MM.1S (cell line): ENCODE results near the gene ZKSCAN8.
"Not testable (repeated sequence)": the region's sequence is repeated elsewhere in the genome, so short reads cannot be mapped to it uniquely, and the experiment has no call there.

ENCODE experiments used
- DNase-seq: peaks from one replicate; pipeline ENCODE4 v3.0.0-alpha.2; 2015
- H2AFZ ChIP-seq: fragments of 300-600 bp; sonication (generic); 2 replicates; pipeline ENCODE4 v1.6.0; 2016; ENCODE audit warnings: antibody characterized with exemption, low read length
- H3F3A ChIP-seq: fragments of 300-600 bp; sonication (generic); 2 replicates; pipeline ENCODE4 v1.6.1; 2016; ENCODE audit warnings: mild to moderate bottlenecking, antibody characterized with exemption, low read length, moderate library complexity, mixed read lengths; ENCODE audit not compliant: insufficient read depth
- H3K27ac ChIP-seq: fragments of 300-600 bp; sonication (generic); 2 replicates; pipeline ENCODE4 v1.5.1; 2016; ENCODE audit warnings: mild to moderate bottlenecking, low read length
- H3K27me3 ChIP-seq: fragments of 300-600 bp; sonication (generic); replicated peaks from 2 replicates; pipeline ENCODE4 v1.6.0; 2016; ENCODE audit warnings: low read length; ENCODE audit not compliant: insufficient read depth
- H3K36me3 ChIP-seq: fragments of 300-600 bp; sonication (generic); replicated peaks from 2 replicates; pipeline ENCODE4 v1.6.1; 2016; ENCODE audit warnings: mild to moderate bottlenecking, low read length, mixed read lengths; ENCODE audit not compliant: insufficient read depth
- H3K4me1 ChIP-seq: fragments of 300-600 bp; sonication (generic); 2 replicates; pipeline ENCODE4 v1.6.1; 2016; ENCODE audit warnings: low read length, mixed read lengths
- H3K4me2 ChIP-seq: fragments of 300-600 bp; sonication (generic); 2 replicates; pipeline ENCODE4 v1.6.0; 2016; ENCODE audit warnings: low read depth, low read length
- H3K4me3 ChIP-seq: fragments of 300-600 bp; sonication (generic); 2 replicates; pipeline ENCODE4 v1.5.1; 2016; ENCODE audit warnings: low read length, mixed read lengths
- H3K79me2 ChIP-seq: fragments of 300-600 bp; sonication (generic); 2 replicates; pipeline ENCODE4 v1.6.1; 2016; ENCODE audit warnings: mixed run types, low read length, mixed read lengths
- H3K9ac ChIP-seq: fragments of 300-600 bp; sonication (generic); 2 replicates; pipeline ENCODE4 v1.6.1; 2016; ENCODE audit warnings: low read length, mixed read lengths
- H3K9me2 ChIP-seq: fragments of 300-600 bp; sonication (generic); replicated peaks from 2 replicates; pipeline ENCODE4 v1.6.1; 2016; ENCODE audit warnings: mild to moderate bottlenecking, low read length, mixed read lengths; ENCODE audit not compliant: insufficient read depth
- H3K9me3 ChIP-seq: fragments of 300-600 bp; sonication (generic); replicated peaks from 2 replicates; pipeline ENCODE4 v1.6.1; 2016; ENCODE audit warnings: mild to moderate bottlenecking, low read length, mixed read lengths; ENCODE audit not compliant: insufficient read depth
- H4K20me1 ChIP-seq: fragments of 300-600 bp; sonication (generic); 2 replicates; pipeline ENCODE4 v1.6.1; 2016; ENCODE audit warnings: mild to moderate bottlenecking, low read length, moderate library complexity, mixed read lengths; ENCODE audit not compliant: insufficient read depth
- CTCF ChIP-seq: fragments of 300-600 bp; sonication (generic); IDR thresholded peaks from 2 replicates; pipeline ENCODE4 v1.5.1; 2016; ENCODE audit warnings: antibody characterized with exemption, low read length, mixed read lengths
- EZH2 ChIP-seq: fragments of 300-600 bp; sonication (generic); optimal IDR thresholded peaks from 2 replicates; pipeline ENCODE3; 2017; ENCODE audit warnings: low read depth, mild to moderate bottlenecking, antibody characterized with exemption, low read length, mixed read lengths
- EZH2phosphoT487 ChIP-seq: fragments of 300-600 bp; sonication (generic); IDR thresholded peaks from 2 replicates; pipeline ENCODE4 v1.6.1; 2018; ENCODE audit warnings: antibody characterized with exemption, low read length

The ZKSCAN8 gene

GRCh38 chr6:28121876-28122275 is 19.8 kb upstream of the ZKSCAN8 start:
- Histone ChIP-seq H3K27me3 (no peaks in the 10 kb centered on the region), H3K4me2 (no peak overlapping the region), H3K9me3 (no peaks in the 10 kb centered on the region), H4K20me1 (no peaks in the 10 kb centered on the region), H3F3A (peaks cover 10% of the 10 kb centered on the region), H3K4me1 (peaks cover 15% of the 10 kb centered on the region), H3K79me2 (peaks cover 20% of the 10 kb centered on the region), H3K9me2 (no peaks in the 10 kb centered on the region), H3K9ac (no peak overlapping the region), H3K4me3 (no peak overlapping the region), H3K27ac (no peak overlapping the region), H2AFZ (no peak overlapping the region), H3K36me3 (no peaks in the 10 kb centered on the region)
- no peak for DNase-seq
- TF ChIP-seq EZH2phosphoT487 (no peak), EZH2 (no peak), CTCF (no peak)

GRCh38 chr6:28122283-28122682 is 19.4 kb upstream of the ZKSCAN8 start:
- H3K9me2 ChIP-seq, H3K27ac ChIP-seq, H3K4me3 ChIP-seq, H3K4me2 ChIP-seq, H3K27me3 ChIP-seq, DNase-seq, H3K9me3 ChIP-seq, H3F3A ChIP-seq, H2AFZ ChIP-seq, H3K36me3 ChIP-seq, H4K20me1 ChIP-seq, H3K9ac ChIP-seq: not testable (repeated sequence)
- Histone ChIP-seq H3K4me1 (peaks cover 15% of the 10 kb centered on the region), H3K79me2 (peaks cover 24% of the 10 kb centered on the region)

- Histone ChIP-seq H3K9me2 (no peaks in the 10 kb centered on the region), H3K9ac (peak within 1 kb of the TSS; percentile 60; the same call in 1 of the 2 replicates), H3K4me1 (peaks cover 15% of the 10 kb centered on the region), H3K27me3 (no peaks in the 10 kb centered on the region), H3K36me3 (no peaks in the 10 kb centered on the region; the same call in 1 of the 2 replicates), H3K4me3 (peak within 1 kb of the TSS; percentile 74), H3K27ac (peak within 1 kb of the TSS; percentile 55; the same call in 1 of the 2 replicates), H4K20me1 (no peaks in the 10 kb centered on the region), H2AFZ (peak within 1 kb of the TSS; percentile 87), H3K79me2 (peaks cover 44% of the 10 kb centered on the region), H3K4me2 (peak within 1 kb of the TSS; percentile 93), H3K9me3 (no peaks in the 10 kb centered on the region), H3F3A (peaks cover 10% of the 10 kb centered on the region)
- TF ChIP-seq EZH2phosphoT487 (no peak), EZH2 (no peak), CTCF (no peak)
- peak; percentile 88 for DNase-seq
Observed at GRCh38 chr6:28124350-28124970, 17.2 kb upstream of the ZKSCAN8 start, which contains the start of gene ZSCAN16. ZSCAN16 (plus strand) TSS chr6:28124609; CDS start chr6:28125444, 835 bp downstream.

GRCh38 chr6:28124971-28125353 is 16.7 kb upstream of the ZKSCAN8 start:
- no peaks in the 10 kb centered on the region; the same call in 1 of the 2 replicates for H3K36me3 ChIP-seq
- no peaks in the 10 kb centered on the region for H4K20me1 ChIP-seq
- H3K9me3 ChIP-seq: no peaks in the 10 kb centered on the region
- peaks cover 15% of the 10 kb centered on the region for H3K4me1 ChIP-seq
- DNase-seq: no peak
- H3K79me2 ChIP-seq: peaks cover 49% of the 10 kb centered on the region
- H3K4me2 ChIP-seq: peak overlapping the region; percentile 93
- peak overlapping the region; percentile 55; the same call in 1 of the 2 replicates for H3K27ac ChIP-seq
- TF ChIP-seq EZH2phosphoT487 (no peak), EZH2 (no peak), CTCF (no peak)
- peak overlapping the region; percentile 60; the same call in 1 of the 2 replicates for H3K9ac ChIP-seq
- peaks cover 10% of the 10 kb centered on the region for H3F3A ChIP-seq
- H3K4me3 ChIP-seq: peak overlapping the region; percentile 74
- peak overlapping the region; percentile 87 for H2AFZ ChIP-seq
- H3K27me3 ChIP-seq: no peaks in the 10 kb centered on the region
- H3K9me2 ChIP-seq: no peaks in the 10 kb centered on the region
